HG03108 (cell line): Measurements from ENCODE around the gene RBP3.

Experiments used
- ATAC-seq: cut with Tn5 transposase; IDR thresholded peaks from one replicate; pipeline ENCODE4 v1.9.1; 2021; ENCODE audit warnings: moderate library complexity; ENCODE audit not compliant: unreplicated experiment

The RBP3 gene

DNA sequence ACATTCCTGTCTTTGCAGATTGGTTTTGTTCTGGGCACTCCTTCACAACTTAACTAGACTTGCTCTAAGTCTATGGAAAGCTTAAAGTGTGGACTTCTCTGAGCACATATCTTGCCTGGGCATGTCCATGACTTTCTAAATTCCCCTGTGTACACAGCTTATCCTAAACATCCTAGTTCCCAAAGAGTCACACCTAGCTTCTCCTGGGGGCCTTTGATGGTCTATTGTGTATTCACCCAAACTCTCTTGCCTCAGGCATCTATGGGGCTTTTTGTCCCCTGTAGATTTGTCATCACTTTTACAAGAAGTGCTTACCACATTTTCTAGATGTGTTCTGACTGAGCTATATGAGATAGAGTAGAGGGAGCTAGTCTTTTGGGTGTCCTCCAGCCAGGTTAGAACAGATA, 48.2 kb downstream of the RBP3 start:
- no peak for ATAC-seq

DNA sequence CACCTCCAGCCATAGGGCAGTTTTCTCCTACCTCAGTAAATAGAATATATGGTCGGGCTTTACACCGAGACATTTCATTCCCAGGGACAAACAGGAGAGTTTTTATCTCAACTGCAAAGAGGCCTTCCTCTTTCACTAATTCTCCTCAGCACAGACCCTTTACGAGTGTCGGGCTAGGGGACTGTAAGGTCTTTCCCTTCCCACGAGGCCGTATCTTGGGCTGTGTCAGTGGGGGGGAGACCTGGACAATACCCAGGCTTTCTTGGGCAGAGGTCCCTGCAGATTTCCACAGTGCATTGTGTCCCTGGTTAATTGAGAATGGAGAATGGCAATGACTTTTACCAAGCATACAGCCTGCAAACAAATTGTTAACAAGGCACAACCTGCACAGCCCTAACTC, 49.1 kb downstream of the RBP3 start:
- ATAC-seq: no peak

DNA sequence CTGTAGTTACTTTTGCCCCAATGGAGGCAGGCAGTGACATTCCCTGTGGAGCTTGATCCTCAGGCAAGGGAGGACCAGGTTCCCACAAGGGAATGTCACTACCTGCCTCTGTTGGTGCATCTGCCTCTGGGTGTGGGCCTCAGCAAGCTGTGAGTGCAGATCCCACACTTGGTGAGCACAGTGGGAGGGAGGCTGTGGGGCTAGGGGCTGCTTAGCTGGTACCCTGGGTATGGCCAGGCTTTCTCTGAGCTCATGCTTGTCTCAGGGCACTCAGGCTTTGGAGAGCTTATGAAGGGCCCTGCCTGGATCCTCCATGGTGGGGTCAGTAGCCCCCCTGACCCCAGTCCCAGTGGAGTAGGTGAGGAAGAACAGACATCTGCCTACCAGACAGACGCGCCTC, 52.1 kb downstream of the RBP3 start:
- no peak for ATAC-seq

DNA sequence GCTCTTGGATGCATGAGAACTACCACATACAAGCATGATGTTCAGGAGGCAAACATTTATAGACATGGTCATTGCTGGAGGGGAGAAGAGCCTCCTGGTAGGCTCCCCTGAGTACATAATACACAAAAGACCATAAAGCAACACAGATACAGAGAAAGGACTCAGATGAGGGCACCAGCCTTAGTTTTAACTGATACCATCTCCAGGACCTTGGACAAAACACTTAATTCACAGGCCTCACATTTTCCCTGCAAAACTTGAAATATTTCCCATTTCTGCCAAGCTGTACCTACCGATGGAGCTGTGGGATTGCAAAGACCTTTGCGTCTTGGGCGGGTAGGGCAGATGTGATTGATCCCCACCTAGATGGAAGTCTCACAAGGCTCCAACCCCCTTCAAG, 52.6 kb downstream of the RBP3 start:
- no peak for ATAC-seq

DNA sequence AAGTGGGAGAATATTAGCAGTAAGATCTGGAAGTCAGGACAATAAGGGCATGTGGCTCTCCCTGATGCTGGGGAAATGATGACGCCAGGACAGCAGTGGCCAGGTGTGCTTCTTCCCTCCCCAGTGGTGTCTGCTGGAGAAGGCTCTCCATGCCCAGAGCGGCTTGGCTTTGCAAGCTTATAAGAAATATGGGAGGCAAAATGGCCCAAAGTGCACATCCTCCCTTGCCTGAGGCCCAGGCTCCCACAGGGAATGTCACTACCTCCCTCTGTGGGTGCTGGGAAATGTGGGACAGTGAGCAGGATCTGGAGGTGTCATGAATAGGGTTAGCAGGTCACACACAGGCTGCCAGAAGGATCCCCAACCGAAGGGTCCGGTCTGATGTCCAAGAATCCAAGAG, 53.0 kb downstream of the RBP3 start:
- no peak for ATAC-seq

DNA sequence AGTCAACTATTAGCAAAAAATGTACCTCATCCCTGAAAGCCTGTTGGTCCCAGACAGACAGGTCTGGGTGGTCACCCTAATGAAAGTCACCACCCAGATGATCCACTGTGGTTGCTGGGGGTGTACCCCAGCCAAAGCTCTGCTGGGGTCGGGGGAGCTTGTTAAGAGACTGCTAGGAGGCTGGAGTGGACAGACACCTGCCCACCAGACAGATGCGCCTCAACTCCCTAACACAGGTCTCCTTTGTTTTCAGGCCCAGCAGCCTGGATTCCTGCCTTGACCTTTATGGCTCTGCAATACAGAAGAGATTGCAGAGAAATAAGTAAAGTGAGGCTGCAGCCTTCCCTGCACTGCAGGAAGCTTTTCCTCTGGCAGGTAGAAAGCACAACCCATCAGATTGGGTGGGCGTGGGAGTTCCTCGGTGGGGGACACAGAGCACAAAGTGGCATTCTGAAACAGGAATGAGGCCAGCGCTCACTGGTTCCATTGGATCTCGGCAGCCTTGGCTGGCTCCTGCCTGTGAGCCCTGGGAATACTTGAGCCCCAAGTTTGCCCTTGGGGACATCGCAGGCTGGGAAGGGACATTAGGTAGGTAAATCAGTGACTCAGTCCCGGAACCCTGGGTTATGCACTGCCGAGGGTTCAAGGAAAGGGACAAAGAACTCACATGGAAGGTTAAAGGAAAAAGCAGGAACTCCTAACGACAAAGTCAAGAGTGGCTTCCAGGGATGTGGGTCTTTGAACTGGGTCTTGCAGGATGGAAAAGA, 53.9 kb downstream of the RBP3 start:
- no peak for ATAC-seq

DNA sequence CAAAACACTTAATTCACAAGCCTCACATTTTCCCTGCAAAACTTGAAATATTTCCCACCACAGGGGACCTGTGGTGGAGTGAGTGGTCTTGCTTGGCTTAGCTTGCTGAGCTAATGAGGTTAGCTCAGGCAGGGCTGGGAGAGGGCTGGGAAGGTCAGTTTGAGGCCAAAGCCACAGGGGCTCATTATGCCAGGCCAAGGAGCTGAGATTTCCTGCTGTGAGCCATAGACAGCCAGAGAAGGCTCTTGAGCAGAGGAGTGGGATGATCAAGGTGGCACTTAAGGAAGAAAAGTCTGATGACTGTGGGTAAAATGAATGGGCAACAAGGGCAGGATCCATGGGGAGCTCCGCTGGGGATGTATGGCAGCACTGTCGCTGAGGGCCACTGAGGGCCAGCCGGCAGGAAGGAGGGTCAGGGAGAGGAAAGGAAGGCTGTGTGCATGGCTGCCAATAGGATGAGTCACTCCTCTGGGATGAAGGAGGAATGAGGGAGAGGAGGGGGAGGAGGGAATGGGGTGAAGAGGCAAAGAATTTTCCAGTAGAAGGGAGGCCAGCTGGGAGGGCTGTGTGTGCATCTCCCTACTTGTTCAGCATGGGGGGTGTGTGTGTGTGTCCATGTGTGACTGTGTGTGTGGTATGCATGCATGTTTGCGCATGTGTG, 54.6 kb downstream of the RBP3 start:
- ATAC-seq: no peak

DNA sequence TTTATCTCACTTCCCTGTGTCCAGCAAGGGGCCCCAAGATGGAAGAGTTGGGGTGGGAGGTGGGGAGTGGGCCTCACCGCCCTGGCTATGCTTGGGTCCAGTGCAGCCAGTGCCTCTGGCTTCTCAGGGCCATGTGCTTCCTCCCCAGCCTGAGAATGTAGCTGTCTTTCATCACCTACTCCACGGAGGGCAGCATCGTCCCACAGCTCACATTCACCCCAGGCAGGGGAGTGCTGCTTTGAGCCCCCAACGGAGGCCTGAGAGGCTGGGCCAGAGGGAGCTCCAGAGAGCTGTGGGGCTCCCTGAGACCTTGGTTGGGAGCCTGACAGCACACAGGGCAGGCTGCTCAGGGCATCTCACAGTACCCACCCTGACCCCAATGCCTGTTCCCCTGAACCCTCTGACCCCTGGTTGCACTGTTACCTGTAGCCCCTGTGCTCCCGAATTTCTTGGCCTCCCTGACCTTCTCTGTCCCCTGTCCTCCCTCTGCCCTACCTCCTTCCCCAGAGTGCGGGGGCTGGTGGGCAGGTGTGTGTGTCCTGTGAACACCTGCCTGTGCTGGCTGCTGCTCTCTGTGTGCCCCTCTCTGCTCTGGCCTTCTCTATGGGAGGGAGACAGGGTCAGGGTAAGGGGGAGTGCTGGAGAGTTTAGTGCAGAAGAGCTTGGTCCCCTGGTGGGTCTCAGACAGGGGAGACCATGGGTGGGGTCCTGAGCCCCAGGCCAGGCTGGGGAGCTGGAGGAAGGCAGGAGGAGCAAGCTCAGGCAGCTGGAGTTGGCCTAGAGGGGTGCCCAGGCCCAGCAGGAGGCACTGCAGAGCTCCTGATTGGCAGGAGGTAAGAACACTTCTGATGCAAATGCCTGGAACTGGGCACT, 55.5 kb downstream of the RBP3 start:
- ATAC-seq: no peak

DNA sequence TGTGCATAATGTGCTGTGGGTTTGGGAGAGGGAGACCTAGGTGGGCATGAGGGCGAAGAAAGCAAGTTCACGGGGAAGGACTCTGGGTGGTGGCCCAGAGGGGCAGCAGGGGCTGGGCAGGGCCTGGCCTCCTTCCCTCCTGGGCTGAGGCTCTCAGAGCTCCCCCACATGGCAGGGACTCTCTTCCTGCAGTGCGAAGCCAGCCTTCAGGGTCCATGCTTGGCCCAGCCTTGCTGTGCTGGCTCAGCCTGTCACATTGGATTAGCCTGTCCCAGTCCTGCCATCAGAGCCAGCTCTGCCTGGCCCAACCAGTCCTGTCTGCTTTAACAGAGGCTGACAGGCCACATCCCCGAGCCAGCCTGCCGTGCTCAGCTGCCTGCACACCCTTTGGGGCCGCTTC, 56.3 kb downstream of the RBP3 start:
- no peak for ATAC-seq

DNA sequence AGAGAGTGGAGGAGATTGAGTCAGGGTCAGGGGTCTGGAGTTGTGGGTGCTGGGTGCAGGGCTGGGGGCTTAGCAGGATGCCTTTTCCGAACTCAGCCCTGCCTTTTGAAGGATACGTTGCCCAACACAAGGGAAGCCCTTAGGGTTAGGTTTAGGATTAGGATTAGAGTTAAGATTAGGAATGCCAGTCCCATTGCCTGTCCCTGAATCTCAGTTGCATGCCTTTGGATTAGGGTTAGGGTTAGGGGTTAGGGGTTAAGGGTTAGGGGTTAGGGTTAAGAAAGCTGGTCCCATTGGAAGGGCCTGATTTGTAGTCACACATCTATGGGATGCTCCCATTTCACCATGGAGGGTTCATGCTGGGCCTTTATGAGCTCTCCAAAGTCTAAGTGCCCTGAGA, 56.8 kb downstream of the RBP3 start:
- no peak for ATAC-seq

DNA sequence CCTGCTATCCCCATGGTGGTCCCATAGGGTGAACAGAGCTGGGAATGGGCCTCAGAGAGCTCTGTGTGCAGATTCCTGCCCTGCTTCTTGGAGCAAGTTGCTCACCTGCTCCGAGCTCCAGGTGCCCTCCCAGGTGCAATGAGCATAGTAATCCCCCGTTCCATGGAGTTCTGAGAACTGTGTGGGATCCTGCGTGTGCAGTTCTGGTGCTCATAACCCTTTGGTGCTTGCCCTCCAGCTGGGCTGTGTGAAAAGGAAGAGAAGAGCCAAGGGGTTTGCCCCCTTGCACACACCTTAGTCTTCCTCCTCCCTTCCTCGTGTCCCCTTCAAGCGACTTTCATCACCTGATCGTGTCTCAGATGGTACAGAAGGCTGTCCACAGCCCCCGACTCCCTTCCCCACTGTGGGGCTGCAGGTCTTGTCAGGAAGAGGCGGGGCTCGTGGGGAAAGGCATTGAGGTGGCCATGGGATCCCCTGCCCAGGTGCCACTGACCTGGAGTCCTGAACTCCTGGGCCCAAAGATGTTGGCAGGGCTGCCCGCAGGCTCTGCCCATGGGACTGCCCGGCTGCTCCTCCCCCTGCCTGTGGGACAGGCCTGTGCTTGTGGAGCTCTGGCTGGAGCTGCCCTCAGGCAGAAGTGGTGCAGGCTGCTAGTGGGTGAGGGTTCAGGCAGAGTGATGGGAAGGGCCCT, 57.8 kb downstream of the RBP3 start:
- no peak for ATAC-seq

DNA sequence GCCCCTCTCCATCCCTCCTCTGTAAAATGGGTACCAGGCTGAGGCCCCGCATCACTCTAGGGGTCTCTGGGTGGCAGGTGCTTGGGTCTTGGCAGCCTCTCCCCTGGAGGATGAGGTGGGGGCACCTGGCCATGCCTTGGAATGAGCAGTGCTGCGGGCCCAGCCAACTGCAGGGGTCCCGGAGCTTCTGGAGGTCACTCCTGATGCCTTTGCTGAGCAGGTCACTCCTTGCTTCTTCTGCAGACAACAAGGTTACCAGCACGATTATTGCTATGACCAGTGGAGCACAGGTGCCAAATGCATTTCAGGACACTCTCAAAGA, 58.3 kb downstream of the RBP3 start:
- no peak for ATAC-seq

DNA sequence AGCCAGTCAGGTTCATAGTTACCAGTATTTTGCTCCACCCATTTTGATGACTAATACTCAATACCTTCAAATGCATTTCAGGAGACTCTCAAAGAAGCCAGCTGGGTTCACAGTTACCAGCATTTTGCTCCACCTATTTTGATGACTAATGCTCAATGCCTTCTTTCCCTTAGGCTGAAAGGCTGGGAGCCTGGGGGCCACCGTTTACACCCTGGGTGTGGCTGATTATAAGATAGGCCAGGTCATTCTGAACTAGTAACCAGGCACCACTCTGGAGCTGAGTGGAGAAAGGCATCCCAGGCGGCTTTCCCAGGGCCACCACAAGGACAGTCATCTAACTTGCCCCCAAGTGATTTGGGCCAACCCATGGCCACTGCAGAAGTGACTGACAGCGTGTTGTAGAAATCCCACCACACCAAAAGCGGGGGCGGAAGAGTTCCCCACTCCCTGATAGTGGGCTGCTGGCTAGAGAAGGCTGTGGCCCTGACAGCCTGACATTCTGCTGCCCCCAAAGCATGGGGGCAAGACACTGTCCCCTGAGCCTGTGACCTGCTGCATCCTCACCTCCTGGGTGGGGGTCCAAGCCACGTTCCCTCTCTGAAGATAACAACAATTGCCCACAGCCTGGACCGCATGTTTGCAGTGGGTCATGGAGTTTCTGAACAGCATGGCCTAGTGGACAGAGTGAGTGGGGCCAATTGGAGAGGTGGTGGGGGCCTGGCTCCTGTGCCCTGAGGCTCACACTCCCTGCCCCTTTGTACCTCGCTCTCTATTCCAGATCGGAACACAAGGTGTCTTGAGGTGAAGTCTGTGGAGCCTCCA, 58.9 kb downstream of the RBP3 start:
- no peak for ATAC-seq
